Prostate gland (tissue), 2 donors: ENCODE results near the gene CAPN8.

Experiments used
- CTCF ChIP-seq, 4 experiments: fragments of 200-600 bp in 2 of 4; fragments of 450-650 bp in 2 of 4; sonication (generic) in 2 of 4; IDR thresholded peaks; 1 replicate in 3 of 4; 2 replicates in 1 of 4; pipeline ENCODE4 v1.5.1; 2016 to 2019; ENCODE audit warnings: antibody characterized with exemption in 4 of 4, mild to moderate bottlenecking in 2 of 4, moderate library complexity in 2 of 4
- POLR2A ChIP-seq: fragments of 450-650 bp; IDR thresholded peaks from one replicate; pipeline ENCODE4 v1.6.1; 2016; ENCODE audit warnings: antibody characterized with exemption, mild to moderate bottlenecking

- TF ChIP-seq POLR2A = no peak
- TF ChIP-seq CTCF (IDR thresholded peaks at IDR 0.05) = no peak
These were observed 1.4 kb downstream of the CAPN8 start for GRCh38 chr1:223664106-223664505.
